ENCODE measurements around the gene HOXD9. TPM values are rescaled to one million over a fixed set of nuclear protein-coding genes. Genes with fewer than 3 reads are reported as not detected.

Gene HOXD9
- total RNA-seq, 4 donors from 2014 or later: 3.8 to 78.1 (median 46.4) TPM

GRCh38 chr2:176080540-176081375, 41.8 kb upstream of the HOXD9 start:
- no peak for DNase-seq
- Histone ChIP-seq H3K27me3 (peaks cover 86 to 92% of the 10 kb centered on the region in 2 donors), H3K4me3 (no peak overlapping the region), H3K4me1 (peaks cover 0 to 11% of the 10 kb centered on the region in 2 donors), H3K9me3 (no peaks in the 10 kb centered on the region), H3K27ac (no peak overlapping the region), H3K36me3 (no peaks in the 10 kb centered on the region)
- intact Hi-C loops (cut with DNase I; ENCODE audit: low total_unique reads): loop anchor here (10.0 kb wide), 1 partner anchor 396 kb away; no protein-coding TSS in a partner anchor
- TF ChIP-seq POLR2A (IDR thresholded peaks at IDR 0.05) (no peak), CTCF (IDR thresholded peaks at IDR 0.05) (no peak)

- Histone ChIP-seq H3K4me3 (no peak overlapping the region), H3K9me3 (no peaks in the 10 kb centered on the region), H3K27me3 (peaks cover 88 to 91% of the 10 kb centered on the region in 2 donors), H3K4me1 (peaks cover 0 to 11% of the 10 kb centered on the region in 2 donors), H3K27ac (no peak overlapping the region), H3K36me3 (no peaks in the 10 kb centered on the region)
- DNase-seq: no peak
- TF ChIP-seq POLR2A (IDR thresholded peaks at IDR 0.05) (no peak), CTCF (IDR thresholded peaks at IDR 0.05) (no peak)
- intact Hi-C loops (cut with DNase I; ENCODE audit: low total_unique reads): loop anchor here (10.0 kb wide), 1 partner anchor 397 kb away; no protein-coding TSS in a partner anchor
Observed at GRCh38 chr2:176081376-176081836, 41.1 kb upstream of the HOXD9 start.

- TF ChIP-seq POLR2A (IDR thresholded peaks at IDR 0.05) (no peak), CTCF (IDR thresholded peaks at IDR 0.05) (no peak)
- no peak overlapping the region for H3K27ac ChIP-seq
- no peaks in the 10 kb centered on the region for H3K36me3 ChIP-seq
- no peaks in the 10 kb centered on the region for H3K9me3 ChIP-seq
- intact Hi-C loops (cut with DNase I; ENCODE audit: low total_unique reads): loop anchor here (10.0 kb wide), 1 partner anchor 397 kb away; no protein-coding TSS in a partner anchor
- H3K27me3 ChIP-seq: peaks cover 82 to 91% of the 10 kb centered on the region in 2 donors
- no peak for DNase-seq
- no peak overlapping the region for H3K4me3 ChIP-seq
- peaks cover 0 to 11% of the 10 kb centered on the region in 2 donors for H3K4me1 ChIP-seq
Observed at GRCh38 chr2:176081837-176082524, 40.5 kb upstream of the HOXD9 start.

- H3K4me1 ChIP-seq: peaks cover 0 to 11% of the 10 kb centered on the region in 2 donors
- H3K27ac ChIP-seq: no peak overlapping the region
- DNase-seq: no peak
- H3K4me3 ChIP-seq: no peak overlapping the region
- H3K9me3 ChIP-seq: no peaks in the 10 kb centered on the region
- H3K36me3 ChIP-seq: no peaks in the 10 kb centered on the region
- intact Hi-C loops (cut with DNase I; ENCODE audit: low total_unique reads): loop anchor here (10.0 kb wide), 1 partner anchor 398 kb away; no protein-coding TSS in a partner anchor
- TF ChIP-seq CTCF (IDR thresholded peaks at IDR 0.05): no peak
- no peak for TF ChIP-seq POLR2A (IDR thresholded peaks at IDR 0.05)
- peaks cover 77 to 91% of the 10 kb centered on the region in 2 donors for H3K27me3 ChIP-seq
Observed at GRCh38 chr2:176082525-176082823, 40.0 kb upstream of the HOXD9 start.
